GM12891 (cell line): ENCODE measurements around the gene CST3.

ENCODE experiments used
- DNase-seq: peaks from one replicate; pipeline ENCODE4 v3.0.0; 2011; ENCODE audit warnings: low spot score; ENCODE audit not compliant: insufficient read length
- FAIRE-seq: peaks from 2 replicates; lab custom pipeline; 2011; peaks lifted over from hg19 to GRCh38; lab: Jason Lieb, UNC
- PAX5 ChIP-seq: IDR thresholded peaks from 2 replicates; pipeline ENCODE4 v1.6.1; 2011; ENCODE audit warnings: low read length, moderate library complexity, mild to moderate bottlenecking; ENCODE audit not compliant: insufficient read depth, severe bottlenecking
- POLR2A ChIP-seq: IDR thresholded peaks from 2 replicates; pipeline ENCODE4 v1.6.1; 2011; ENCODE audit warnings: low read depth, low read length, control low read depth
- POLR2AphosphoS5 ChIP-seq: IDR thresholded peaks from 2 replicates; pipeline ENCODE4 v1.6.1; 2011; ENCODE audit warnings: low read depth, low read length, control low read depth
- POU2F2 ChIP-seq: IDR thresholded peaks from 2 replicates; pipeline ENCODE4 v1.6.1; 2011; ENCODE audit warnings: low read depth, mild to moderate bottlenecking, control low read depth, low read length, moderate library complexity
- SPI1 ChIP-seq: IDR thresholded peaks from 2 replicates; pipeline ENCODE4 v1.6.1; 2011; ENCODE audit warnings: low read depth, low read length, control low read depth
- TAF1 ChIP-seq: IDR thresholded peaks from 2 replicates; pipeline ENCODE4 v1.6.1; 2011; ENCODE audit warnings: low read depth, low read length, control low read depth

CST3 gene

GRCh38 chr20:23596579-23597250 is 41.0 kb downstream of the CST3 start:
- DNase-seq: no peak
- no peak for FAIRE-seq

GRCh38 chr20:23595941-23596340 is 41.8 kb downstream of the CST3 start:
- TF ChIP-seq POLR2A (no peak), PAX5 (no peak), POU2F2 (no peak), POLR2AphosphoS5 (no peak), SPI1 (no peak), TAF1 (no peak)
- FAIRE-seq: no peak
- DNase-seq: no peak

More at GRCh38 chr20:23596579-23597250, 41.0 kb downstream of the CST3 start:
- TF ChIP-seq POU2F2 (no peak), SPI1 (no peak), POLR2AphosphoS5 (no peak), PAX5 (no peak), POLR2A (no peak), TAF1 (no peak)

- TF ChIP-seq TAF1: no peak
- TF ChIP-seq SPI1: no peak
- no peak for TF ChIP-seq POLR2A
- TF ChIP-seq POLR2AphosphoS5: no peak
- no peak for TF ChIP-seq PAX5
- TF ChIP-seq POU2F2: no peak
- DNase-seq (no peak), FAIRE-seq (no peak)
These were observed 49.0 kb downstream of the CST3 start for GRCh38 chr20:23588434-23589403.

- no peak for DNase-seq
- TF ChIP-seq PAX5 (no peak), TAF1 (no peak), POU2F2 (no peak), POLR2AphosphoS5 (no peak), POLR2A (no peak), SPI1 (no peak)
- no peak for FAIRE-seq
These were observed 50.1 kb downstream of the CST3 start for GRCh38 chr20:23587631-23588030.

GRCh38 chr20:23586735-23587525 is 50.8 kb downstream of the CST3 start:
- DNase-seq (no peak), FAIRE-seq (no peak)
- TF ChIP-seq TAF1: no peak
- TF ChIP-seq PAX5: no peak
- no peak for TF ChIP-seq POLR2AphosphoS5
- no peak for TF ChIP-seq POLR2A
- no peak for TF ChIP-seq POU2F2
- TF ChIP-seq SPI1: no peak

- FAIRE-seq (no peak), DNase-seq (no peak)
- TF ChIP-seq TAF1: no peak
- no peak for TF ChIP-seq POLR2A
- TF ChIP-seq POU2F2: no peak
- no peak for TF ChIP-seq POLR2AphosphoS5
- TF ChIP-seq SPI1: no peak
These were observed 51.7 kb downstream of the CST3 start for GRCh38 chr20:23585808-23586734.

GRCh38 chr20:23585449-23585807 is 52.3 kb downstream of the CST3 start:
- no peak for FAIRE-seq
- no peak for TF ChIP-seq PAX5
- TF ChIP-seq TAF1: no peak
- TF ChIP-seq POU2F2: no peak
- no peak for TF ChIP-seq SPI1
- no peak for TF ChIP-seq POLR2A
- no peak for TF ChIP-seq POLR2AphosphoS5
- DNase-seq: no peak
